Cardiac muscle cell (in vitro differentiated cells and primary cell): Measurements from ENCODE around the gene SMYD3. TPM values are rescaled to one million over a fixed set of nuclear protein-coding genes. Genes with fewer than 3 reads are reported as not detected.
"Not testable (repeated sequence)": the region's sequence is repeated elsewhere in the genome, so short reads cannot be mapped to it uniquely, and the experiment has no call there.

ENCODE experiments used
- DNase-seq, 2 donors: peaks; one replicate each; pipeline versions ENCODE4 v3.0.0 to v3.0.0-alpha.2; 2010 to 2017; ENCODE audit warnings: low read depth in 1 of 2, low spot score in 1 of 2
- H3K27ac ChIP-seq: fragments of 200-600 bp; sonication (generic); 2 replicates; pipeline ENCODE4 v1.5.1; 2016
- H3K27me3 ChIP-seq: fragments of 200-600 bp; sonication (generic); 2 replicates; pipeline ENCODE4 v1.6.0; 2016; ENCODE audit warnings: control low read depth
- H3K36me3 ChIP-seq: fragments of 200-600 bp; sonication (generic); 2 replicates; pipeline ENCODE4 v1.5.1; 2016; ENCODE audit warnings: control low read depth
- H3K4me1 ChIP-seq: fragments of 200-600 bp; sonication (generic); 2 replicates; pipeline ENCODE4 v1.8.1; 2017; ENCODE audit warnings: low read depth, mild to moderate bottlenecking, mixed run types
- H3K4me3 ChIP-seq: fragments of 200-600 bp; sonication (generic); 2 replicates; pipeline ENCODE4 v1.5.1; 2016; ENCODE audit warnings: mild to moderate bottlenecking
- H3K9me3 ChIP-seq: fragments of 200-600 bp; sonication (generic); 2 replicates; pipeline ENCODE4 v1.5.1; 2017; ENCODE audit warnings: low read depth, mild to moderate bottlenecking, control low read depth
- CTCF ChIP-seq: IDR thresholded peaks from 2 replicates; pipeline ENCODE4 v1.5.1; 2012; ENCODE audit warnings: low read depth, mild to moderate bottlenecking, low read length
- polyA plus RNA-seq: library from polyadenylated mRNA; unstranded; fragments of >200 nt; fragmentation: Nextera tagmentation; extraction: Ambion mirVana; gene quantifications from 2 replicates; pipeline ENCODE4 v1.2.1, GENCODE V29; 2016
- total RNA-seq: library from RNA; depleted of rRNA; stranded (reverse); fragments of >200 nt; gene quantifications from 2 replicates; pipeline ENCODE4 v1.2.3, GENCODE V29; 2016

The SMYD3 gene
- total and polyA plus RNA-seq, 2 experiments from 2014 or later = 47.2 to 50.8 TPM

DNA sequence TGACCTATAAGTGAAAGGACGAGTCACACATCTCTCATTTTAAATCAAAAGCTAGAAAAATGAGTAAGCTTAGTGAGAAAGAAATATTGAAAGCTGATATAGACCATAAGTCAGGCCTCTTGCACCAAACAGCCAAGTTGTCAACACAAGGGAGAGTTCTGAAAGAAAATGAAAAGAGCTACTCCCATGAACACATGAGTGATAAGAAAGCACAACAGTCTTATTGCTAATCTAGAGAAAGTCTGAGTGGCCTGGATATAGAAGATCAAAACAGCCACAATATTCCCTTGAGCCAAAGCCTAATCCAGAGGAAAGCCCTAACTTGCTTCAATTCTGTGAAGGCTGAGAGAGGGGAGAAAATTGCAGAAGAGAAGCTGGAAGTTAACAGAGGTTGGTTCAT is 175.0 kb downstream of the SMYD3 start:
- Histone ChIP-seq H3K9me3 (no peaks in the 10 kb centered on the region), H3K27ac (peak overlapping the region; percentile 75), H3K4me1 (peaks cover 14% of the 10 kb centered on the region), H3K36me3 (no peaks in the 10 kb centered on the region), H3K4me3 (no peak overlapping the region), H3K27me3 (no peaks in the 10 kb centered on the region)
- DNase-seq = peak in 1 of 2 donors; percentile 24
- TF ChIP-seq CTCF = no peak

DNA sequence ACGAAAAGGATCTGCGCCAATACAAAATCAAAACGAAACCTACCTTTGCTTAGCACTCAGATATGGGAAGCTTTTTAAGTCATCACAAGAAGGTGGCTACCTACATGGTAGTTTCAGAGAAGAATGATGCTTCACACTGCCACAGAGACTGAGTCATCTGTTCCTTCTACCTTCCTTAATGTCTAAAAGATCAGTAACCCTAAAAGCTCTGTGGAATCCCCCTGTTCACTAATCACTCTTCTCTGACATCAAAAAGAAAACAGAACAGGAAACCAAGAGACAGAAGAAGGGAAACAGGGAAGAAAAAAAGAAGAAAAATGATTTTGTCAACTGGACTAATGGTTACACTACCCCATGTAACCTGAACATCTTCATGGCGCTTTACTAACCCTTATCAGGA is 177.2 kb downstream of the SMYD3 start:
- Histone ChIP-seq H3K27ac (no peak overlapping the region), H3K4me1 (peaks cover 18% of the 10 kb centered on the region), H3K9me3 (no peaks in the 10 kb centered on the region), H3K4me3 (no peak overlapping the region), H3K36me3 (no peaks in the 10 kb centered on the region), H3K27me3 (no peaks in the 10 kb centered on the region)
- TF ChIP-seq CTCF = no peak
- no peak for DNase-seq

DNA sequence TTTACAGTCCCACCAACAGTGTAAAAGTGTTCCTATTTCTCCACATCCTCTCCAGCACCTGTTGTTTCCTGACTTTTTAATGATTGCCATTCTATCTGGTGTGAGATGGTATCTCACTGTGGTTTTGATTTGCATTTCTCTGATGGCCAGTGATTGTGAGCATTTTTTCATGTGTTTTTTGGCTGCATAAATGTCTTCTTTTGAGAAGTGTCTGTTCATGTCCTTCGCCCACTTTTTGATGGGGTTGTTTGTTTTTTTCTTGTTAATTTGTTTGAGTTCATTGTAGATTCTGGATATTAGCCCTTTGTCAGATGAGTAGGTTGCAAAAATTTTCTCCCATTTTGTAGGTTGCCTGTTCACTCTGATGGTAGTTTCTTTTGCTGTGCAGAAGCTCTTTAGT is 177.8 kb downstream of the SMYD3 start:
- not testable (repeated sequence) for DNase-seq, H3K4me3 ChIP-seq, H3K27me3 ChIP-seq, H3K36me3 ChIP-seq, H3K27ac ChIP-seq, H3K9me3 ChIP-seq
- peaks cover 18% of the 10 kb centered on the region for H3K4me1 ChIP-seq

GRCh38 chr1:246324711-246325110 is 182.4 kb downstream of the SMYD3 start:
- no peak for DNase-seq
- Histone ChIP-seq H3K4me3 (no peak overlapping the region), H3K27ac (no peak overlapping the region), H3K27me3 (no peaks in the 10 kb centered on the region), H3K9me3 (no peaks in the 10 kb centered on the region), H3K36me3 (no peaks in the 10 kb centered on the region), H3K4me1 (peaks cover 9% of the 10 kb centered on the region)
- TF ChIP-seq CTCF = no peak

DNA sequence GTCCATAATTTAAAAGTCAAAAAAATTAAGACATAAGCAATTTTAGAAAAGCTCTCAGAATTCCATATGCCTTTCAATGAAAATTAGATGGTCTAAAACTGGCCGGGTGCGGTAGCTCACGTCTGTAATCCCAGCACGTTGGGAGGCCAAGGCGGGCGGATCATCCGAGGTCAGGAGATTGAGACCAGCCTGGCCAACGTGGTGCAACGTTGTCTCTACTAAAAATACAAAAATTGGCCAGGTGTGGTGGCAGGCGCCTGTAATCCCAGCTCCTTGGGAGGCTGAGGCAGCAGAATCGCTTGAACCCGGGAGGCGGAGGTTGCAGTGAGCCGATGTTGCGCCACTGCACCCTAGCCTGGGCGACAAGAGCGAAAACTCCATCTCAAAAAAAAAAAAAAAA is 183.0 kb downstream of the SMYD3 start:
- not testable (repeated sequence) for H3K4me3 ChIP-seq, H3K27ac ChIP-seq, H3K36me3 ChIP-seq, DNase-seq, H3K27me3 ChIP-seq, H3K9me3 ChIP-seq, H3K4me1 ChIP-seq

GRCh38 chr1:246320286-246320685 is 186.8 kb downstream of the SMYD3 start:
- Histone ChIP-seq H3K27me3 (no peaks in the 10 kb centered on the region), H3K4me1 (no peaks in the 10 kb centered on the region), H3K27ac (no peak overlapping the region), H3K4me3 (no peak overlapping the region), H3K9me3 (no peaks in the 10 kb centered on the region), H3K36me3 (no peaks in the 10 kb centered on the region)
- peak in 1 of 2 donors; percentile 61 for DNase-seq
- no peak for TF ChIP-seq CTCF

GRCh38 chr1:246319083-246319714 is 187.9 kb downstream of the SMYD3 start:
- DNase-seq = no peak
- Histone ChIP-seq H3K27ac (no peak overlapping the region), H3K36me3 (no peaks in the 10 kb centered on the region), H3K4me1 (no peaks in the 10 kb centered on the region), H3K4me3 (no peak overlapping the region), H3K9me3 (no peaks in the 10 kb centered on the region), H3K27me3 (no peaks in the 10 kb centered on the region)
- no peak for TF ChIP-seq CTCF
